GM21619 (cell line): Measurements from ENCODE around the gene VPS8.
"Not testable (repeated sequence)": the region's sequence is repeated elsewhere in the genome, so short reads cannot be mapped to it uniquely, and the experiment has no call there.

Source experiments
- ATAC-seq: cut with Tn5 transposase; IDR thresholded peaks from one replicate; pipeline ENCODE4 v1.9.1; 2021; ENCODE audit not compliant: unreplicated experiment

The VPS8 gene

DNA sequence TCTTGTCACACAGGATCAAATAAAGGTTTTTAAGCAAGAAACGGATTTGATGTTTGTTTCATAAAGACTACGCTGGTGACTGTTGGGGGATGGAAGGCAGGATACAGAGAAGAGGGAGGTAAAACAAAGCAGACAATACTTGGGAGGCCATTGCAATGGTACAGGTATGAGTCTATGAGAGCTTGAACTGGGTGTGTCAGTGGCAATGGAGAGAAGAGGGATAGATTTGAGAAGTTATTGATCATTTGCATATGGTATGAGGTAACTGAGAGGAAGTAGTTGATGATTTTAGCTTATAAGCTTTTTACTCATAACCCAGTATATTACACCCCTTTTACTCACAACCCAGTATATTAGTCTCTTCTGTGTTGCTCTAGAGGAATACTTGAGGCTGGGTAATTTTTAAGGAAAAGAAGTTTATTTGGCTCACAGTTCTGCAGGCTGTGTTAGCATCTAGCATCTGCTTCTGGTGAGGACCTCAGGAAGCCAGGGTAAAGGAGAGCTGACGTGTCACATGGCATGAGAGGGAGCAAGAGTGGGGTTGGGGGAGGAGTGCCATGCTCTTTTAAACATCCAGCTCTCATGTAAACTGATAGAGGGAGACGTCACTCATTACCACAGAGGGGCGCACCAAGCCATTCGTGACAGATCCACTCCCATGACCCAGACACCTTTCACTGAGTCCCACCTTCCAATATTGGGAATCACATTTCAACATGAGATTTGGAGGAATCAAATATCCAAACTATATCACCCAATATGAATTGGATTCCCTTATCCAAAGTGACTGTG lies 153.9 kb downstream of the VPS8 start:
- no peak for ATAC-seq

GRCh38 chr3:184968115-184968514 lies 156.1 kb downstream of the VPS8 start:
- ATAC-seq: no peak

GRCh38 chr3:184970186-184970585 lies 158.2 kb downstream of the VPS8 start:
- no peak for ATAC-seq

DNA sequence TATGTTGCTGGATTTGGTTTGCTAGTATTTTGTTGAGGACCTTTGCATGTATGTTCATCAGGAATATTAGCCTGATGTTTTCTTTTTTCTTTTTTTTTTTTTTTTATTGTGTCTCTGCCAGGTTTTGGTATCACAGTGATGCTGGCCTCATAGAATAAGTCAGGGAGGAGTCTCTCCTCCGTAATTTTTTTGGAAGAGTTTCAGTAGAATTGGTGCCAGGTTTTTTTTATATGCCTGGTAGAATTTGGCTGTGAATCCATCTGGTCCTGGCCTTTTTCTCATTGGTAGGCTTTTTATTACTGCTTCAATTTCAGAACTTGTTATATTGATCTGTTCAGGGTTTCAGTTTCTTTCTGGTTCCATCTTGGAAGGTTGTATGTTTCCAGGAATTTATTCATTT lies 165.8 kb downstream of the VPS8 start:
- no peak for ATAC-seq

DNA sequence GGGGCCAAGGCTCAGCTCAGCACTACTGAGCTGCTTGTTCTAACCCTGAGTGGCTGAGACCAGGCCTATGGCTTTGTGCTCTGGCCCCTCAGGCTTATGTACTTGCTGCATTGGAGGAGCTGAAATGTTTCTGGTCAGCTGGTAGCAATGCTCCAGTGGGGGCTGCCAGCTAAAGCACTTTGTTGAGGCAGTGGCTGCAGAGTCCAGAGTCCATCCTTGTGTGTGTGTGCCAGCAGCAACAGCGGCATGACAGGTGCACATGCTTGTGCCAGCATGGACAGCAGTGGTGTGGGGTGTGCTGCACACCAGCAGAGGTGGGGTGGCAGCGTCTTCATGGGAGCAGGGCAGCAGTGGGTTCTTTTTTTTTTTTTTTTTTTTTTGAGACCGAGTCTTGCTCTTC lies 169.1 kb downstream of the VPS8 start:
- ATAC-seq: no peak

- ATAC-seq: no peak
These were observed 170.1 kb downstream of the VPS8 start for GRCh38 chr3:184982076-184982475.

DNA sequence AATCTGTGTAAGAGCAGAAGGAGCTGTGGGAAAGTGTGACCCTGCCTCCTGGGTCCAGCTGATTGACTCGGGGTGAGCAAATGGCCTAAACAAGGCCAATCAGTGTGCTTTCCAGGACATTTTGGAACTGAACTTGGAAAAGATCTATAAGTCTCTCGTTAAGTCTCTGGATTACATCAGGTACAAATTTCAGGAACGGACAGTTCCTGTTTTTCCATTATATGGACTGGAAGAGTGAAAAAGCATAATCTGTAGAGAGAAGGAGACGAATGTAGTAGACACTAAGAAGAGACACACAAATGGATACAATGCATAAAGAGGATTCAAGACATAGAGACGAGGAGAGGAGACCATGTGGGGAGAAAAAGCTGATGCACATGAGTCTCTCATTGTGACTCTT lies 173.6 kb downstream of the VPS8 start:
- no peak for ATAC-seq

- no peak for ATAC-seq
These were observed 174.5 kb downstream of the VPS8 start for GRCh38 chr3:184986366-184986889.

- no peak for ATAC-seq
These were observed 181.4 kb downstream of the VPS8 start for GRCh38 chr3:184993394-184993793.

DNA sequence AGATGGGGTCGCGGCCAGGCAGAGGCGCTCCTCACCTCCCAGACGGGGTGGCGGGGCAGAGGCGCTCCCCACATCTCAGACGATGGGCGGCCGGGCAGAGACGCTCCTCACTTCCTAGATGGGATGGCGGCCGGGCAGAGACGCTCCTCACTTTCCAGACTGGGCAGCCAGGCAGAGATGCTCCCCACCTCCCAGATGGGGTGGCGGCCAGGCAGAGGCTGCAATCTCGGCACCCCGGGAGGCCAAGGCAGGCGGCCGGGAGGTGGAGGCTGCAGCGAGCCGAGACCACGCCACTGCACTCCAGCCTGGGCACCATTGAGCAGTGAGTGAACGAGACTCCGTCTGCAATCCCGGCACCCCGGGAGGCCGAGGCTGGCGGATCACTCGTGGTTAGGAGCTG lies 191.9 kb downstream of the VPS8 start:
- not testable (repeated sequence) for ATAC-seq

DNA sequence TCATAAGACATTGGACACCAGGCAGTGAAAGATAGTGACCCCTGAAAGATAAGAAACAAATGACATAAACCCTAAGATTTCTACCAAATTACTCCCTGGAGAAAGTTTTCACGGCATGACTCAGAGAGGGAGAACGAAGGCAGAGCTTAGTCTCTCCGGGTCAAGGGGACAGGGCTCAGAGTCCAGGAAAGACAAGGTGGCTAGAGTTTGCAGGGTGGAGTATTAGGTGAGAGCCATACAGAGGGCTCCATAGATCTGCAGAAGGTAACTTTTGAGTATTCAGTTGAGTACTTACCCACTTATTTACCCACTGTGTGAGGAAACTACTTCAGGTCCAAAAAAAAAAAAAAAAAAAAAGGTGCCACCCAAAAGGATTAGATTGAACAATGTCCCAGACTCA lies 197.7 kb downstream of the VPS8 start:
- ATAC-seq: no peak

GRCh38 chr3:185017584-185017983 lies 205.6 kb downstream of the VPS8 start:
- not testable (repeated sequence) for ATAC-seq

GRCh38 chr3:185017996-185018395 lies 206.0 kb downstream of the VPS8 start:
- ATAC-seq: not testable (repeated sequence)

GRCh38 chr3:185021256-185021655 lies 209.3 kb downstream of the VPS8 start:
- ATAC-seq: no peak

GRCh38 chr3:185024406-185024805 lies 212.4 kb downstream of the VPS8 start:
- no peak for ATAC-seq

- no peak for ATAC-seq
These were observed 213.0 kb downstream of the VPS8 start for GRCh38 chr3:185024966-185025365.

- no peak for ATAC-seq
These were observed 216.2 kb downstream of the VPS8 start for GRCh38 chr3:185028121-185028520.

- no peak for ATAC-seq
These were observed 217.1 kb downstream of the VPS8 start for GRCh38 chr3:185029086-185029485.

DNA sequence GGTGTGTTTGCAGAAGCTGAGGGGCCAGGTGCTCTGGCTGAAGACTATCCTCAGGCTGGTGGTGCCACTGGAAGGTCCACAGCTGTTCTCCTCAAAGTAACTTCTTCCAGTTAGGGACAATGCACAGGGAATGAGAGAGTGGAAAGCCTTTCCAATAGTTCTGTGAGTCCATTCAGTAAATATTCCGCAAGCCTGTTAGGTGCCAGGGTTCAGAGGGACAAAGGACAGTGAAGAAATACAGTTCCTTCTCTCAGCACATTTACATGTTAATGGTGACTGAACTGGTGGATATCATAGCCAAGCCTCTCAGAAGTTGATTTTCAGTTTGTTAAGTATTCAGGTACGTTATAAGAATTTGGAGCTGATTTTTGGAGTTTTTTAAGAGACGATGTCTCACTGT lies 218.4 kb downstream of the VPS8 start:
- no peak for ATAC-seq

GRCh38 chr3:185030951-185031350 lies 219.0 kb downstream of the VPS8 start:
- no peak for ATAC-seq

DNA sequence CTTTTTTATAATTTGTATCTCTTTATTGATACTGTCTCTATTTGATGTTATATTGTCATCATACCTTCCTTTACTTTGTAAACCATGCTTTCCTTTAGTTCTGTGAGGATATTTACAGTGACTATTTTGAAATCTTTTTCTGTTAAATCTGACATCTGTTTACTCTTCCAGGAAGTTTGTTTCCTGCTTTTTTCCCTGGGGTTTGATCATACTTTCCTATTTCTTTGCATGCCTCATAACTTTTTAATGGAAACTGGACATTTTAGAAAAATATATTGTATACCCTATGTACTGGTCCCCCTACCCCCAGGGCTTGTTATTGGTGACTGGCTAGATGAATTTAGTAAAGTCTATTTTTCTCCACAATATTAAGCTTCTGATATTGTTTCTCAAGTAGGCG lies 225.8 kb downstream of the VPS8 start:
- ATAC-seq: no peak

- ATAC-seq: no peak
These were observed 228.5 kb downstream of the VPS8 start for GRCh38 chr3:185040425-185040824.

- no peak for ATAC-seq
These were observed 229.6 kb downstream of the VPS8 start for GRCh38 chr3:185041540-185041939.
